Measurements from ENCODE around the gene TP63. TPM values are rescaled to one million over a fixed set of nuclear protein-coding genes. Genes with fewer than 3 reads are reported as not detected.

TP63 gene
- total RNA-seq, 1 donor from 2014 or later, result 0.13 TPM

GRCh38 chr3:189710620-189711402 is 79.6 kb downstream of the TP63 start:
- peak; percentile 98 for DNase-seq (ENCODE audit: low read depth)
- Histone ChIP-seq H3K4me3 (ENCODE audit: low read depth, low read length) (no peak overlapping the region), H3K27me3 (ENCODE audit: control insufficient read depth, insufficient read depth, low read length) (no peaks in the 10 kb centered on the region), H3K36me3 (ENCODE audit: control insufficient read depth, insufficient read depth, low read length) (no peaks in the 10 kb centered on the region)
- TF ChIP-seq, protein P1, sequence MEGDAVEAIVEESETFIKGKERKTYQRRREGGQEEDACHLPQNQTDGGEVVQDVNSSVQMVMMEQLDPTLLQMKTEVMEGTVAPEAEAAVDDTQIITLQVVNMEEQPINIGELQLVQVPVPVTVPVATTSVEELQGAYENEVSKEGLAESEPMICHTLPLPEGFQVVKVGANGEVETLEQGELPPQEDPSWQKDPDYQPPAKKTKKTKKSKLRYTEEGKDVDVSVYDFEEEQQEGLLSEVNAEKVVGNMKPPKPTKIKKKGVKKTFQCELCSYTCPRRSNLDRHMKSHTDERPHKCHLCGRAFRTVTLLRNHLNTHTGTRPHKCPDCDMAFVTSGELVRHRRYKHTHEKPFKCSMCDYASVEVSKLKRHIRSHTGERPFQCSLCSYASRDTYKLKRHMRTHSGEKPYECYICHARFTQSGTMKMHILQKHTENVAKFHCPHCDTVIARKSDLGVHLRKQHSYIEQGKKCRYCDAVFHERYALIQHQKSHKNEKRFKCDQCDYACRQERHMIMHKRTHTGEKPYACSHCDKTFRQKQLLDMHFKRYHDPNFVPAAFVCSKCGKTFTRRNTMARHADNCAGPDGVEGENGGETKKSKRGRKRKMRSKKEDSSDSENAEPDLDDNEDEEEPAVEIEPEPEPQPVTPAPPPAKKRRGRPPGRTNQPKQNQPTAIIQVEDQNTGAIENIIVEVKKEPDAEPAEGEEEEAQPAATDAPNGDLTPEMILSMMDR (IDR thresholded peaks at IDR 0.05; ENCODE audit: insufficient read depth, low read length, poor library complexity, severe bottlenecking), result no peak

DNA sequence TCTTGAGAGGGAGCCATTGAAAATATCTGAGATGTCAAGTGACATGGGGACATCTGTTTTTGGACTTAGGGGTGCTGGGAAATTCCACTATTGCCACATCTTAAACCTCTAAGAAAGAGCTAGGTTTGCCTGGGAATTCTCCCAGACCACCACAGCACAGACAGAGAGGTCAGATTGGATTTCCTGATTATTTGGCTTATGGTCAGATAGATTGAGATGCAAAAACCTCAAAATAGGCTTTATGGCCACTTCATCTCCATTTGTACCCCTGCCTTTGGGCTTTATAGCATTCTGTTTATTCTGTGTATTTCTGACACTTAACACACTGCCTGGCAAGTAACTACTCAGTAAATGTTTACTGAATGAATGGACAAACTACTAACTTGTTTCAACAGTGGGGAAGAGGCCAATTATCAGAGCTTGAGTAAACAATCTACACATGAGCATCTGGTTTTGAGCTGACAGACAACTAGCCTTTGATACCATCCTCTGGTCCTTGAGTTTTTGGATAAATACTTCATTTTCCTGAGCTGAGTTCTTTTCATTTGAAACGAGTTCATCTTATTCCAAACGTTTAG is 81.8 kb downstream of the TP63 start:
- TF ChIP-seq, protein P1 (IDR thresholded peaks at IDR 0.05; ENCODE audit: insufficient read depth, low read length, poor library complexity, severe bottlenecking), result no peak
- Histone ChIP-seq H3K36me3 (ENCODE audit: control insufficient read depth, insufficient read depth, low read length) (no peaks in the 10 kb centered on the region), H3K4me3 (ENCODE audit: low read depth, low read length) (no peak overlapping the region), H3K27me3 (ENCODE audit: control insufficient read depth, insufficient read depth, low read length) (no peaks in the 10 kb centered on the region)
- DNase-seq (ENCODE audit: low read depth), result no peak

- Histone ChIP-seq H3K27me3 (ENCODE audit: control insufficient read depth, insufficient read depth, low read length) (no peaks in the 10 kb centered on the region), H3K4me3 (ENCODE audit: low read depth, low read length) (no peak overlapping the region), H3K36me3 (ENCODE audit: control insufficient read depth, insufficient read depth, low read length) (no peaks in the 10 kb centered on the region)
- TF ChIP-seq, protein P1 (IDR thresholded peaks at IDR 0.05; ENCODE audit: insufficient read depth, low read length, poor library complexity, severe bottlenecking), result no peak
- peak; percentile 42 for DNase-seq (ENCODE audit: low read depth)
These were observed 84.1 kb downstream of the TP63 start for GRCh38 chr3:189714991-189715961.

GRCh38 chr3:189718215-189718614 is 87.0 kb downstream of the TP63 start:
- H3K4me3 ChIP-seq (ENCODE audit: low read depth, low read length), result no peak overlapping the region
- no peaks in the 10 kb centered on the region for H3K27me3 ChIP-seq (ENCODE audit: control insufficient read depth, insufficient read depth, low read length)
- DNase-seq (ENCODE audit: low read depth), result no peak
- TF ChIP-seq, protein P1 (IDR thresholded peaks at IDR 0.05; ENCODE audit: insufficient read depth, low read length, poor library complexity, severe bottlenecking), result no peak
- no peaks in the 10 kb centered on the region for H3K36me3 ChIP-seq (ENCODE audit: control insufficient read depth, insufficient read depth, low read length)

DNA sequence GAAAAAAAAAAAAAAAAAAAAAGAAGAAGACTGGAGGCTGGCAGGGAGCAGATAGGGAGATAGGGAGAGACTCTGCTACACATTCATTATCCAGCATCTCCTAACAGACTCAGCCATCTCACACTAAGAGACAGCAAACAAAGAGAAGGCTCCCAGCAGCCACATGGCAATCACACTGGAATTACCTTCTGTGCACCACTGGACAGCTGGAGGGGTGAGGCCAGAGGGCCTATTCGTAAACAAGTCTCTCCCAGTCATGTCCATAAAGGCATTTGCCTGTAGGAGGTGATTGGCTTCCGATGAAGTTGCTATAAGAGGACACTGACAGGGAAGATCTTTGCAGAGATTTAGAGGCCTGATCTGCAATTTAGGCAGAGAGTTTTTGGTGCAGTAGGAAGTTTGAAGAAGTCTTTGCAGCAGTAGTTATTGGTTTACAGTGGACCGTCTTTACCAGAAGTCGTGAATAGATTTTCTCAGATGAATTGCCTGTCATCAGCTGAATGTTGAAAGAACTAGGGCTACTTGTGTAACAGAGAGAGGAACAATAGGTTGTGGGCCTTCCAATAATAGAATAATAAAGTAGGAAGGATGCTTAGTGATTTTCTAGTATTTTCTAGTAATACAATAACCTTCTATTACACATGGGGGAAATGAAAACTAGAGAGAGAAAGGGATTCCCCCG is 89.7 kb downstream of the TP63 start:
- DNase-seq (ENCODE audit: low read depth), result no peak
- H3K36me3 ChIP-seq (ENCODE audit: control insufficient read depth, insufficient read depth, low read length), result no peaks in the 10 kb centered on the region
- no peaks in the 10 kb centered on the region for H3K27me3 ChIP-seq (ENCODE audit: control insufficient read depth, insufficient read depth, low read length)
- no peak overlapping the region for H3K4me3 ChIP-seq (ENCODE audit: low read depth, low read length)
- TF ChIP-seq, protein P1 (IDR thresholded peaks at IDR 0.05; ENCODE audit: insufficient read depth, low read length, poor library complexity, severe bottlenecking), result no peak

All from kidney epithelial cell (primary cell).